ENCODE results near the gene BCAS3.

The BCAS3 gene

DNA sequence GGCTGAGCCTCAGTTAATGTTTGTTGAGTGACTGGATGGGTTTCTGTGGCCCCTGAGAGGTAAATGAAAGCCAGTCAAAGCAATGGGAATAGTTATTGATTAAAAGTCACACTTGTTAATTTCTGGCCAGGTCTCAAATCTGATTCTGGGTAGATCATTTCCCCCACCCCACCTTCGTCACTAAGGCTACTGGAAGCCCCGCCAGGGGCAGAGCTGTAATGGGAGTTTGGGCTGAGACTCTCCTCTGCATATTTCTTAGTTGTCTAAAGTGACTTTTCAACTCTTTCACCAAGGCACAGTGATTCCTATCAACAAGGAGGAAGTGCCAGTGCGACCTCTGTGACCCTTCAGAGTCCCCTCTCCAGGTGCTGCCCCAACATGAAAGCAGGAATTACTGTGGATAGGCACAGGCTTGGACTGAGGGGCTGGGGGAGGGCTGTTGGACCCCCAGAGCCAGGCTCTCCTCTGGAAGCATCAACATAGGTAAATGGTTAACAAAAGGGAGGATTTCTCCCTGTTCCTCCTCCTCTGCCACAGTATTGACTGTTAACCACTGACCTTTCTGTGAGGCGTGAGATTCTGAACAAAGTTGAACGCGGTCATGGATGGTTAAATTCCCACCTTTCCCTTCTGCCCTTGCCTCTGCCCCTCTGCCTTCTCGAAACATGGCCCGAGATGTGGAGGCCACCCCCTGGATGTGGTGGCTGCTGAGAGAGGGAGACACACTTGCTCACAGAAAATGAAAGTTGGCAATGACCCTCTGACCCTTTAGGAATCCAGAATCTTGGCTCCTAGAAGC lies 701.2 kb downstream of the BCAS3 start:
- no peak for DNase-seq

DNA sequence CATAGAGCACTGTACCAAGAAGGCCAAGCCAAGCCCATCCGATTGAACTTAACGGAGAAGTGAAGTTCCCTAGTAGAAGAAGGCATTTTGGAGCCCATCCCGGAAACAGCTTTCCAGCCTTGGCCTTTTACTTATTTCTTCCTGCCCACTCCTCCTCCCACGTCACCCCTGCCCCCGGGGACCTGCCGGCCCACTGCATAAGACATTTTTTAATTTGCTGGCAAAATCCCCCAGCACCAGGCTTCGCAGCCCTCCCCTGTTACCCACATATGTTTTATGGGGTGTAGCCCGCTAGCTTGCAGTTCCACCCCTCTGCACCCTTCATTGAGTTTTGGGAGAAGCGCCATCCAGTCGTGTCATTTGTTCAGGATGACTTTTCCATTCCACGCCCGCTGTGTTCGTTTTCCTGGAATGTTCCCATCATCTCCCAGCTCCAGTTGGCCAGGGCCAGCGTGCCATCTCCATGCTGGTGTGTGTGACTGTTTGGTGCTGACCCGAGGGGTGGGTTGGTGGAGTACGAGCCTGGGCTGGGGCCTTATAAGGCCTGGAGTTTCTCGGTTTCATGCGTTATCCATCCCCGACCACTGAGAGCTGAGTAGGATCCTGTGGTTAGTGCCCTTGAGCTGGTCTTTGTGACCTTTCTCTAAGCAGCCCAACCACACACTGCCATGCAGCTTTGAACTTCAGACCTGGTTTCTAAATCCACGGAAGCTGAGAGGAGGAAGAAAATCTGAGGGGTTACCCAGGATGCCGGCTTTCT lies 702.0 kb downstream of the BCAS3 start:
- no peak for DNase-seq

DNA sequence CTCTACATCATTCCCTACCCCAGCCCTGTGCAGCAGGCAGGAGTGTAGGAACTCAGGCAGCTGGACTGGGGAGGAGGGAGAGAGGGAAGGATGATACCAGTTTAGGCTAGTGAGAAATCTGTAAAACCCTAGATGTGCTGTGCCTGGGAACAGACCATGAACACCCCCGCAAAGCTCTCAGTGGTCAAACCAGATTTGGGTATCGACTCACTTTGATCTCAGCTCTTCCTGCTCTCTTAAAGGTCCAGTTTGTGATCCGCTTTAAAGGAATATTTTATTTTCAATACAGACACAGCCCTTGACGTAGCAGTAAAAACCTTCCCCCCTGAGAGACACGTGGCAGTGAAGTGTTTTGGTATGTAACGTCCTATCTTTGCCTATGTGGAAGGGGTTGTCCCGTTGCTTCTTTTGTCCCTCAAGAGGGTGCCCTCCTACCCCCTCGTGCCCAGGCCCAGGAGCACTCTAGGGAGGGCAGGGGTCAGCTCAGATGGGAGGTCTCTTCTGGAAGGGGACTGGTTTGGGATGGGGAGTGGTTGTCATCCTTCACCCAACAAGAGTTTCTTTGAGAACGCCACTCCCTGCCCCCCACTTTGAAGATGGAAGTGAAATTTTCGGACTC lies 702.7 kb downstream of the BCAS3 start:
- no peak for DNase-seq

DNA sequence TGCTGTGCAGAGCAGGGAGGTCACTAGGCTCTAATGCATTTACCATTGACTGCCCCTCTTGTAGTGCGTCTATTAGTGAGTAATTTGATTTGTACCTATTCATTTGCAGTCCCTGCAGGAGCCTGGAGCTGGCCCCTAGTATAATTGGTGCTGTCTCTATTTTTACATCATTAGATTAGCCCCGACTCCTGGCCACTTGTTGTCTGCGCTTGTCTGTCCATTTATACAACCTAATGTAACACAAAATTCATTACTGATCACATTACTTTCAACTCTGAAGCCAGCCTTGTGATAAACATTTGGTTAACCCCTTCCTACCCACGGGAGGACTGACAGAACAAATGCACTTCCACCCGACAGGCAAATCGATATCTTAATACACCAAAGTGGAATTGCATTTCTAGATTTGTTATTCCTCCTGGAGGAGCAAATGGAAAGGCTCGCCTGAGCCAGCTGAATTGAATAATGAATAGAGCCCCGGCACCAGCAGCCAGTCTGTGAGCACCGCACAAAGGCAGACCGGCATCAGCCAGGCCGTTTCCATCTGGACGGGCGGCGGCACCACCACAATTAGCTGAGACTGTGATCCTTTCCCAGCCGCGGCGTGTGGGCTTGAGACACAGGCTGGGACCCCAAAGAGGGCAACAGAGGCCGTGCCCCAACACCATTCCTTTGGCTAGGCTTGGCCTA lies 703.3 kb downstream of the BCAS3 start:
- no peak for DNase-seq

DNA sequence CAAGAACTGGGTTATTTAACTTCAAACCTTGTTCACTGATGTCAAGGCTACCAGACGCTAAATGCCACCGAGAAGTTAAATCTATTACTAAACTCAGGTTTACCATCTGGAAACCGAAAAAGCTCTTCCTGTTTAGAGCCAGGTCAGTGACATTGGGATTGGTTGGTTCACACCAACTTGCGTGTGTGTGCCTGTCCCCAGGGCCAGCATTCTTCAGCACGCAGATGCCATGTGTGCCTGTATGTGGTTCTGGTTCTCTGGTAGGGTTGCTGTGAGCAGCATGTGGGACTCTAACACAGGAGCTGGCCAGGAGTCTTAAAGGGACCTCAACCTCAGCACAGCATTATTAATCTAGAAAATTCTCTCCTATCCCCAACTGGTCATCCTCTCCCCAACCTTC lies 703.9 kb downstream of the BCAS3 start:
- no peak for DNase-seq

DNA sequence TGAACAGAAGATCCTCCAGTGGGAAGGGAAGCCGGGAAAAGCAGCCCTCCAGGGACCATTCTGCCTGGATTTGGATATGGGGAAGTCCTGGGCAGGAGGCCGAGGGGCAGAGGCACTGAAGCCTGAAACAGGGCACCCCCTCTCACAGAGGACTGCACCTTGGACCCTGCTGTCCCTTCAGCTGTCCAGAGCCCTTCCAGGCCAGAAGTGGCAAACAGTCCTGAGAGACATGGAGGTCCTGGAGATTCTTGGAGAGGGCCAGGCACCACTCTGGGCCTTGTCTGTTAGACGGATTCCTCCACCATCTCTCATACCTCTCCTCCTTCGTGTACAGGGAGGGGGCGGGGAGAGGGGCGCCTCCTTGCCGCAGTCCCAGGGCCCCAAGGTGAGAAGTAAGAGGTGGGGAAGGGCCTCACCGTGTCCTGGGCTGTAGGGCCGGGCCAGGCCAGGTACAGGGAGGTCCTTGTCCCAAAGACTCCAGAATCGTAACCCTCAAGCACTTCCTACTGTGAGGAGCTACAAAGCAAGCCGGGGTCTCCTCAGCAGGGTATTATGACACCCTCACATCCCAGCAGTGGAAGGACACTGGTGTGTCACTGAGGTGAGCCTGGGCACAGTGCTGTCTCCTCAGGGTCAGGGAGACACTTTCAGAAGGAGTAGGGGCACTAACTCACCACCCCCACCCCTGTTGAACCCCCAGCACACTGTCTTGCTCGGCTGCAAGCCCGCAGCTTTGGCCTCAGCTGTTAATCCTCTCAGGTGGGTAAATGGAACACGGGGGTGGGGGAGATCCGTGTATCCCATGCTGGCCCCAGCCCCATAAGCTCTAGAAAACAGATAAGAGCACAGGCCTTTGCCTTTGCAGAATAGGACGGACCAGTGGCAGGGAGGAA lies 705.4 kb downstream of the BCAS3 start:
- DNase-seq, result no peak

DNA sequence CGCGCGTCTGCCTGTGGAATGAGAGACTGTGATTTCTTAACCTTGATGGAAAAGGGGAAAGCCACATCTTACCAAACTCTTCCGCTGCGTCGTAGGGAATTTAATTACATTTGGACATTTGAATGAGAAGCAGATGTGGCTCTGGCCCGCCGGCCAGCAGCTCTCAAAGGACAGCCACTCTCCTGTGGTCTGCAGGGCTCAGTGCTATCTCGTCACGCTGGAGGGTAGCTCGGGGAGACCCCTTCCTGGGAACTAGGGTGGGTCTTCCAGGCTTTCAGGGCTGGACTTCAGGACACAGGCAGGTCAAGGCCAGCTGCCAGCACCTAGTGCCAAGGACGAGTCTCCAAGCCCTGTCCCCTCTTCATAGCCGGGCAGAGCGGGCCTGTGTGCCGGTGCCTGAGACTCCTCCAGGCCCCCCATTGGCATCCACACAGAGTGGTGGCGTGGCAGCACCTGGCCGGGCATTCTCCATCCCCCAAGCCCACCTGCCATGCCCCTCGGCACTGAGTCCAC lies 706.1 kb downstream of the BCAS3 start:
- DNase-seq, result no peak

DNA sequence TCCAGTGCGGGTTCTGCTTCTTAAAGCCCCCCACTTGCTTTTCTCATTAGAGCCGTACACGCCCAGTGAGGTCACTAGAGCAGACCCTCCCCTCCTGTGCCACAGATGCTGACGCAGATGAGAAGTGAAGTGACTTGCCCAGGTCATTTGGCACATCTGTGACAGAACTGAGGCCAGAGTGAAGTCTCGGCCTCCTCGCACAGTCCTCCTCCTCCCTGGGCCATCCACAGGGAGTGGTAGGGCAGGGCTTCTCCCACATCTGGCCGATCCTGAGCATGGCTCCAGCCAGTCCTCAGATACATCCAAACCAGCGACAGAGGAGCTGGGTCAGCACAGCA lies 706.7 kb downstream of the BCAS3 start:
- DNase-seq, result no peak

DNA sequence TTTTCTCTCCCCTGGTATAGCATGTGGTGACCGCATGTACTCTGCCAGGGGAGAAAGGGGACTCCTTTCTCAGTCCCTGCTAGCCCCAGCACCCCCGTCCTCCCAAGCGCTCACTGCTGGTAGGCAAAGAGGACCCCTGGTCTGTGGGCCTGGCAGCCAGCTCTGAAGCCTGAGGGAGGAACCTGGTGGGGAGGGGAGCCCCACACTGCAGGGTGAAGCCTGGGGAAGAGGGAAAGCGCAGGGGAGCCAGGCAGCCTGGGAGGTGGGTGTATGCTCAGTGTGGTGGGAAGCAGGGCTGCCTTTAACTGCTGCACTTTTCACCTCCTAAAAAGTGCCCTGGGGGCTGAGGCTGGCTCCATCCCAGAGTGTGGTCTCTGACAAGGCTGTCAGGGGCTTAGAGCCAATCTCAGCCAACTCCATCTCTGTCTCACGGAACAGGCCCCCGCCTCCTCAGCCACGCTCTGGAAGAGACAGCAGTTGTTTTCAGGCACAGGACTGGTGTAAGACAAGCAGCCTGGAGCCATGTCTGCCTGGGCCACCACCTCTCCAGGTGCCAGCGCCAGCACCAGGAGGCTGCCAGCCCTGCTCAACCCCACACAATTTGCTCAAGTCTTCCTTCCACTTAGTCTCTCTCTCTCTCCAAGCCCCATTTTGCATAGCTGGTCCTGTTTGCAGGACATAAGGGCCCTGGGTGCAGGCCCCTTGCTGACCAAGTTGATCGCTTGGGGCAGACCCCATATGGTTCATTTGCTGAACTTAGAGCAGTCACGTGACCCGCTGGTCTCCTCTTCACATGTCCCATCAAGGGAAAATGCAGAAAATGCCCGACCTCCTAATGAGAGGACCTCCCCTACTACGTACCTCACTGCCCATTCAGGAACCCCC lies 707.3 kb downstream of the BCAS3 start:
- no peak for DNase-seq

DNA sequence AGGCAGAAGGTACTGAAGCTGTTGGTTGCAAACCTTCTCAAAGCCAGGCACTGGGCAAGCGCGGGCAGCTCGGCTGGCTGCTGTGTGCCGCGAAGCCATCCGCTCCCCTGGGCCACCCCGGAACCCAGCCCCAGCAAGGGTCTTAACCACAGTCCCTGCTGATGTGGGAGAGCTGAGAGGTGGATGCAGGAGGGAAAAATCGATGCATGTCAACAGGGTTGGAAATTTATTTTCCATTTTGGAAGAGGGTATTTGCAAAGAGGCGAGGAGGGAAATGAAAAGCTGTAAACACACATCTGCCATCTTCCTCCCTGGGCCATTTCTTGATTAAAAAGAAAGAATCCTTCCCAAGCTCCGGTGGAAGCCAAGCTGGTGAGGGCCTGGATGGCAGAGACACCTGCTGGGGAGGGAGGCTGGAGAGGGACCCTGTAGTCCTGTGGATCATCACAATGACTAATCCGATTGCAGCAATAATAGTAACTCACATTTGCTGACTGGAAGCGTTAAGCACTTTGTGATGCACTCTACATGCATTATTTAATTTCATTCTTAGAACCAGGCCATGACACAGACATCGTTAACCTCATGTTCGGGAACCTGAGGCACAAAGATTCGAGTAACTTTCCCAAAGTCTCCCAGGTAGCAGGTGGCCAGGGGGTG lies 708.1 kb downstream of the BCAS3 start:
- DNase-seq, result no peak

DNA sequence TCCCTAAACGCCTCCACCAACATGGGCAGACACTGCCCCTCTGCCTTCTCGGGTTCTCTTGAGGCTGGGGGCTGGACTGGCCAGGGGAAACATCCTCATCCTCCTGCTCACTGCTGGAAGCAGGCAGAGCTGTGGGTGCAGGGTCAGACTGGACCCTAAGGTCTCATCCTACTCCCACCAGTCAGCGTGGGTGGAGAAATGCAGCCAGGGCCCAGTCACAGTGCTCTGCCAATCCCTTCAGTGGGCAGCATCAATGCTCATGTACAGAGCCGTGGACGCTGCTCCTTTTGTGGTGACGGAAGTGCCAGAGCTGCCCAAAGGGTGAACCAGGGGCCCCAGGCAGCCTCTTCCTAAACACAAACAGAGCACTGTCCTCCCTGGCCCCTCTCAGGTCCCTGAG lies 708.6 kb downstream of the BCAS3 start:
- no peak for DNase-seq

DNA sequence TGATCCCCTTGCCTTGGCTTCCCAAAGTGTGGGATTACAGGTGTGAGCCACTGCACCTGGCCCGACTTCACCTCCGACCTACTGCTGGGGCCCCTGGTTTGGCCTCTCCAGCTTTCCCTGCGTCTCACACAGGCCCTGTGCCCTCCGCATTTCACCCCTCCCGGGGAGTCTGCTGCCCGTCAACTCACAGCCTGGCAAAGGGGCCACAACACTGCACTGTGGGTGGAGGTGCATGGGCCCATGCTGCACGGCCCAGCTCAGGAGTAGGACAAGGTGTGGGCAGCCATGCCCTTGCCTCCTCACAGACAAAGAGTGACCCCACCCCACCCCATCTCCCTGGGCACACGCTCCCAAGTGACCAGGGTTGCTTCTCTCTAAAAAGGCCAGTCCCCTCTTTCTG lies 709.4 kb downstream of the BCAS3 start:
- no peak for DNase-seq

DNA sequence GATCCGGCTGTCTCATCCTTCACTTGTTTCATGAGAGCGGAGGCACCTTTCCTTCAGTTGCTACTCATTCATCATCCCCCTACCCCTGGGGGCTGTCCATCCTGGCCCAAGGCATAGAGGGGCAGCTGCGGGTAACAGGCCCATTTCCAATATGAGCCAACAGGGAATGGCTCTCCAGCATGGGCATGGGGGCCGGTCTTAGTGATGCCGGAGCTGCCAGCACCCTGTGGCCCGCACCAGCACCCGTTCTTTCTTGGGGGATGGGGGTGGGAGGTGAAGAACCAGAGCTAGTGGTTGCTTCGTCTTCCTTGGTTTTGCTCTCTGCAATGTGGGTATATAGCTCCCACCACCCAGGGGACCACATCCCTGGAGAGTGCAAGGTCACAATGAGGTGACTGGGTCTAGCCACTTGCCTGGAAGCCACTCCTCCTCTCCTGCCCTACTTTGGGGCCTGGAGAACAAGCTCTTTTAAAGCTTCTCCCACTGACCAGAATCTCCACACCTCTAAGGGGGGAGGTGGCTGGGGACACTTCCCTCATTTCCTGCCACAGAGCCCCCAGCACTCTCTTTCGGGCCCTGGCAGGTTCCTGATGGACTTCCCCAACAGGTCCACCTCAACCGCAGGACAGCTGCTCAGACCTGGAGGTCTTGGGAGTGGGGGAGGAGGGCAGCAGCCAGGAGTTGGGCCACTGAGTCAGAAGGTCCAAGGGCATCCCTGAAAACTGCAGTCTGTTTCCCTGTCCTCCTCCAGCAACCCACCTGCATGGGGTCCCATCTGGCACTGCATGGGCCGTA lies 710.1 kb downstream of the BCAS3 start:
- no peak for DNase-seq

DNA sequence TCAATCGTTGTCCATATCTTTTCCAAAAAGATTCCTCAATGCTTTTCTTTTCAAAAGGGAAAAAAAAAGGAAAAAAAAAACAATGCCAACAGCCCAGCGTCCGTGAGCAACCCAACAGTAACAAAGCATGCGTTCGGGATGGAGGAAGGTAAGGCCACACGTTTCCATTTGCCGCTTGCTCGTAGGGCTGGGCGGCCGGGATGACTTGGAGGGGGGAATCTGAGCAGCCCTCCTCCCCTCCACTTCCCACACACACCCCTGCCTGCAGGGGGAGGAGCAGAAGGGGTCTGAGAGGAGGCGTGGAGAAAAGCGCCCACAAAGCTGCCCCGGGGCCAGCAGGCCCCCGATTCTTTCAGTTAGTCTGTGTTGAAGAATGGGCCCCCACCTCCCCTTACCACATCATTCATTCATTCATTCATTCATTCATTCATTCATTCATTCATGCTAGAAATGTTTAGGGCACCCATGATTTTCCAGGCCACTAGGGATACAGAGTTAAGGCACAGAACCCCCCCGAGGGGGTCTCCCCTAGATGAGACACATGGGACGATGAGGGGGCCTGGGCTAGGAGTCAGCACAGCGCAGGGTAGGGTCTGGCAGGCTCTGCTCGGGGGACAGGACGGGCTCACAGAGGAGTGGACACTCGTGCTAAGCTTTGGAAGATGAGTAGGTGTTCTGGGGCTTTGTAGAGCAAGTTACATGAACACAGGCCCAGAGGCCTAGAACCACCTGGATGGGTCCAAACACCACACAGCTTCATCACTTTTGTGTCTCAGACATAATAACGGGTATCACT lies 711.1 kb downstream of the BCAS3 start:
- DNase-seq, result no peak

DNA sequence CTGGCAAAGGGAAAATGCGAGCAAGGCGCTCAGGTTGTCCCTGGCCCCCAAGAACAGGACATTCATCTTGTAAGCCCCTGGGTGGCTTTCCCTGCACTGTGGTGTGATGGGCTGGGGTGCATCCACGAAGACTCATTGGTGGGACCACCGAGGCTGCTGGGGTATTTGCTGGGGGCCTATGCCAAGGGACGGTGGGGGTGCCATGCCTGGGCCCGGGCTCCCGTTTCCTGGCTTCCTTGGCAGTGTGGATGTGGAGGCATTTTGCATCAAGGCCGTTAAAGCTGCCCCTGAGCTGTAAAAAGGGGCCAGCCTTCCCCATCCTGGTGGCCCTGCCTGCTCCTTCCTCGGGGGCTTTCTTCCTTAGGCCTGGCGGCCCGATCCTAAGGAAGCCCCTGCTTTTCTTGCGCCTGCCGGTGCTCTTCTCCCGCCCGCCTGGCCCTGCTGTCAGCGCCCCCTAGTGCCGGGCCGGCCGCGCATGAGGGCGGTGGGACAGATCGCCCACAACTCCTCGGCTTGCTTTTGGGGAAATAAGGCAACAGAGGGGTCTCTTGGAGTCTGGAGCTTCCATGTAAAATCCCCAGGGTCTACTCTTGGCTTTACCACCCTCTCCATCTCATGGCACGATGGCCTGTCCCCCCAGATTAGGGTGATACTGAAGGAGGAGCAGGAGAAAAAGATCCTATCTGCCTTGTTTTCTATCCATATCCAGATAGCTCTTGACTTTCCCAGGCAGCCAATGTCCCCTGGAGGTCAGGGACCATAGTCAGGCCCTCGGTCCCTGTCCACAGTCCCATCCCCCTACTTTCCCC lies 712.2 kb downstream of the BCAS3 start:
- DNase-seq, result peak in 1 of 2 experiments; percentile 31

DNA sequence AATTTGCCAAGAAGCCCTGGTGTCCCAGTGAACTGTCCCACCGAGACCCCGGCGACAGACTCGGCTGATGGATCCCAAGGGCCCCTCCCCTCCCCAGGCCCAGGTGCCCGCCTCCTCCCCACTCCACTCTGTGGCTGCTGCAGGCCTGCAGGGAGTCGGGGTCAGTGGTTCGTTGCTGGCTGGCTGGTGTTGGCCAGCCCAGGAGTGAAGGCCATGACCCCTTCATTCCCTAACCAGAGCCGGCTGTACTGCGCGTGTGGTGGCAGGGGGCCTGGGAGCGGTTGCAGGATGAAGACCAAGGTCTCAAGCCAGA lies 712.8 kb downstream of the BCAS3 start:
- DNase-seq, result no peak

DNA sequence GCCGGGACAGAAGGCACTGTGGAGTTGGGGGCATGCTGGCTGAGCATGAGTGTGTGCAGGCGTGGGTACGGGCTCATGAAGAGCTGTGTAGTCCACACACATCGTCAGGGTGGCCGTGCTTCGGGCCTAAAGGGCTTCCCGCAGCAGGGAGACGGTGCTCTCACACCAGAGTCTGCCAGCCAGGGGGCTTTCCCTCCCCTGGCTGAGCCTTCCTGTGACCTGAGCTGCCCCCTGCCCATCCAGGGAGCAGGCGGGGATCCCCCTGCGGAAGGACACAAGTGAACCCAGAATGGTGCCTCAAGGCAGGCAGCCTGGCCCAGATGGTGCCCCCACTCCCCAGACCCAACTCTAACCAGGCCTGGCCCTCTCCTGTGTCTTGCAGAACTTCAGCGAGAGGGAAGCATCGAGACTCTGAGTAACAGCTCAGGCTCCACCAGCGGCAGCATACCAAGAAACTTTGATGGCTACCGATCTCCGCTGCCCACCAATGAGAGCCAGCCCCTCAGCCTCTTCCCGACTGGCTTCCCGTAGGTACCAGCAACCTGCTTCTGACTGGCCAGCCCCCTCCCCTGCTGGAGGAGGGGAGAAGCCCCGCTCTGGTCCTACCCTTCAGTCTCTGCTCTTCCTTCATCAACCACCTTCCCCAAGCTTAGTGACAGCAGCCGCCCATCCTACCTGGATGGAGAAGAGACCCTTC lies 714.1 kb downstream of the BCAS3 start:
- DNase-seq, result no peak

DNA sequence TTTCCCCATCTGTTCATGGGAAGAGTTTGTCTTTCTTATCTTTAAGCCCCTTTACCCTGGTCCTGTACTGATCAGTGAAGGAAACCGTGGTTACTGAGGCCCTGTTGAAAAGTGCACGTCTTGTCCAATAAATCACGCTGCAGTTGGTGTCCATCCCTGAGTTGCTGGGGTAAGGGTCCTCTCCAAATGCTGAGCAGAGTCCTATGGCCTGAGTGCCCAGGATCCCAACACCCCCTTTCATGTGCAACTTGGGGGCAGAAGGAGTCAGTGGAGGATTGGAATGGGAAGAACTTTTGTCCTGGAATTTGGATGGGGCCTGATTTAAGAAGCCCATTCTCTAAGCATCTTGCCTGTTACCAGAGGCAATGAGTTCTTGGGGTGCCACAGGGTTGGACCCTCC lies 715.0 kb downstream of the BCAS3 start:
- no peak for DNase-seq

Measured in activated CD4-positive, alpha-beta T cell treated with anti-CD3 and anti-CD28 coated beads, Interleukin-2, amount 50 U/mL, for 4 hours (primary cell).